ENCODE measurements around the gene STXBP3. TPM values are rescaled to one million over a fixed set of nuclear protein-coding genes. Genes with fewer than 3 reads are reported as not detected.

Gene STXBP3
- total and polyA plus RNA-seq, 2 donors (not counting 3 experiments of a cell fraction or from before 2014, with no cell fraction given) = 9.4 to 44.1 TPM

DNA sequence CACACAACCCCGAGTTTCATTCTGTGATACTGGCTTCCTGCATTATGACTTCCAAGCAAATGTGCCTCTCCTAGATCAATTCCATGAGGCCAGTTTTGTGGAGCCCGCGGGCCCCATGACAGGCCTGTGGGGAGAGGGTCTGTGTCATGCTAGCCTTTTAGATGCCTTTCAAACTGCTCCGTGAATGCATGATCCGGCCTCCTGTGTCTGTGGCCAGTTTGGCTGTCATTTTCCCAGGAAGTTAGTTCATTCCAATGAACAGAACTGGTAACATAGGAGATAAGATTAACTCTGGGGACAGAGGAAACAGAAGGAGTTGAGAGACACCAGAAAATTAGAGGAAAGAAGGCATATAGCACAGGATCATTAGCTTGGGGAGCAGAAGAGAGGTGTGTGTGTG, 30.5 kb upstream of the STXBP3 start:
- Histone ChIP-seq H4K20me1 (replicated peaks; ENCODE audit: control insufficient read depth, extremely low read depth, insufficient read depth, low read length) (no peaks in the 10 kb centered on the region), H3K9me3 (replicated peaks; ENCODE audit: control insufficient read depth, insufficient read depth, low read length) (no peaks in the 10 kb centered on the region), H3K27ac (ENCODE audit: insufficient read depth, low read depth, low read length) (no peak overlapping the region), H3K4me1 (ENCODE audit: control insufficient read depth, extremely low read depth, insufficient read depth, low read length) (peaks cover 13% of the 10 kb centered on the region), H3K27me3 (ENCODE audit: control insufficient read depth in 2 of 2, insufficient read depth in 2 of 2, low read length in 2 of 2) (no peaks in the 10 kb centered on the region), H3K36me3 (ENCODE audit: control insufficient read depth in 2 of 2, extremely low read depth in 1 of 2, insufficient read depth in 2 of 2, low read length in 2 of 2) (no peaks in the 10 kb centered on the region), H2AFZ (ENCODE audit: low read depth, low read length) (no peak overlapping the region), H3K9ac (replicated peaks; ENCODE audit: extremely low read depth, insufficient read depth, low read length) (no peak overlapping the region), H3K4me2 (ENCODE audit: insufficient read depth, low read length) (no peak overlapping the region), H3K79me2 (ENCODE audit: control insufficient read depth, insufficient read depth, low read length) (no peaks in the 10 kb centered on the region), H3K4me3 (replicated peaks in 1 of 3; ENCODE audit: insufficient read depth in 1 of 3, low read depth in 1 of 3, low read length in 3 of 3) (no peak overlapping the region), H3K9me1 (replicated peaks; ENCODE audit: control insufficient read depth, extremely low read depth, insufficient read depth, low read length) (no peaks in the 10 kb centered on the region)
- FAIRE-seq = no peak
- intact Hi-C loops (cut with micrococcal nuclease) = no loop called here
- CTCF ChIA-PET = interaction anchor here (1.3 kb wide), 1 partner anchor 29 kb away, joined by 4 read pairs; no protein-coding TSS in a partner anchor
- dilution Hi-C loops (cut with MboI; ENCODE audit: extremely low pct_ligation_motif_present, low sequenced_read_pairs) = no loop called here
- POLR2A ChIA-PET = no interaction called here
- DNase-seq (ENCODE audit: low read depth, low spot score) = no peak
- no TSS peak for BruUV-seq (replicated peaks)
- TF ChIP-seq FOS (IDR thresholded peaks at IDR 0.05; ENCODE audit: borderline replicate concordance, insufficient read depth, low read length) (no peak), MAX (IDR thresholded peaks at IDR 0.05; ENCODE audit: insufficient read depth, insufficient read length) (no peak), POLR2A (IDR thresholded peaks at IDR 0.05; ENCODE audit: low read depth, low read length) (no peak), EZH2 (IDR thresholded peaks at IDR 0.05; ENCODE audit: borderline replicate concordance, low read depth, low read length, severe bottlenecking) (no peak), MYC (IDR thresholded peaks at IDR 0.05; ENCODE audit: low read depth, low read length) (no peak), JUN (IDR thresholded peaks at IDR 0.05; ENCODE audit: borderline replicate concordance, insufficient read depth, insufficient read length, low read depth) (no peak), GATA2 (IDR thresholded peaks at IDR 0.05; ENCODE audit: insufficient read depth, insufficient read length, low read depth, low read length) (no peak), POLR2AphosphoS5 (IDR thresholded peaks at IDR 0.05; ENCODE audit: insufficient read depth, low read depth, low read length) (no peak), CTCF (IDR thresholded peaks at IDR 0.05; ENCODE audit: extremely low read depth in 1 of 2, insufficient read depth in 1 of 2, low read depth in 1 of 2, low read length in 2 of 2) (no peak)
